Measurements from ENCODE around the gene DNAJC21.

DNAJC21 gene

DNA sequence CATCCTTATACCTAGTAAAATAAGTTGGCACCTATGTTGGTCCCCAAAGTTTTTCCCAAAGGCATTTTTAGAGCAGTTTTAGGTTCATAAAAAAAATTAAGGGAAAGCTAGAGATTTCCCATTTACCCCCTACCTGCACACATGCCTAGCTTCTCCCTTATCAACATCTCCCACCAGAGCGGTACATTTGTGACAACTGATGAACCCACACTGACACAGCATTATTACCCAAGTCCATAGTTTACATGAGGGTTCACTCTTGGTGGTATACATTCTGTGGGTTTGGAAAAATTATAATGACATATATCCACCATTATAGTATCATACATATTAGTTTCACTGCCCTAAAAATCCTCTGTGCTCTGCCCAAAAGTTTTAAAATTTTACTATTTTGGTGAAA, 26.1 kb upstream of the DNAJC21 start:
- H3K9ac ChIP-seq (ENCODE audit: low read length) = no peak overlapping the region
- H3K4me3 ChIP-seq (ENCODE audit: insufficient read depth, low read length, poor library complexity, severe bottlenecking) = no peak overlapping the region
- H3F3A ChIP-seq (ENCODE audit: insufficient read depth) = 0 out of 2 replicates have a peak, but pooled peaks cover 10% of the 10 kb centered on the region
- TF ChIP-seq, protein P1, sequence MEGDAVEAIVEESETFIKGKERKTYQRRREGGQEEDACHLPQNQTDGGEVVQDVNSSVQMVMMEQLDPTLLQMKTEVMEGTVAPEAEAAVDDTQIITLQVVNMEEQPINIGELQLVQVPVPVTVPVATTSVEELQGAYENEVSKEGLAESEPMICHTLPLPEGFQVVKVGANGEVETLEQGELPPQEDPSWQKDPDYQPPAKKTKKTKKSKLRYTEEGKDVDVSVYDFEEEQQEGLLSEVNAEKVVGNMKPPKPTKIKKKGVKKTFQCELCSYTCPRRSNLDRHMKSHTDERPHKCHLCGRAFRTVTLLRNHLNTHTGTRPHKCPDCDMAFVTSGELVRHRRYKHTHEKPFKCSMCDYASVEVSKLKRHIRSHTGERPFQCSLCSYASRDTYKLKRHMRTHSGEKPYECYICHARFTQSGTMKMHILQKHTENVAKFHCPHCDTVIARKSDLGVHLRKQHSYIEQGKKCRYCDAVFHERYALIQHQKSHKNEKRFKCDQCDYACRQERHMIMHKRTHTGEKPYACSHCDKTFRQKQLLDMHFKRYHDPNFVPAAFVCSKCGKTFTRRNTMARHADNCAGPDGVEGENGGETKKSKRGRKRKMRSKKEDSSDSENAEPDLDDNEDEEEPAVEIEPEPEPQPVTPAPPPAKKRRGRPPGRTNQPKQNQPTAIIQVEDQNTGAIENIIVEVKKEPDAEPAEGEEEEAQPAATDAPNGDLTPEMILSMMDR (IDR thresholded peaks at IDR 0.05; ENCODE audit: insufficient read depth, low read length, poor library complexity, severe bottlenecking) = no peak
- no peak for TF ChIP-seq EZH2phosphoT487 (conservative IDR thresholded peaks at IDR 0.05; ENCODE audit: low read length)
- no peak overlapping the region for H2AFZ ChIP-seq (ENCODE audit: low read depth, low read length, severe bottlenecking)
- no peaks in the 10 kb centered on the region for H3K79me2 ChIP-seq (ENCODE audit: insufficient read depth, low read length)
- H3K27ac ChIP-seq (ENCODE audit: low read depth, low read length) = no peak overlapping the region
- H3K36me3 ChIP-seq (ENCODE audit: low read length) = peaks cover 8% of the 10 kb centered on the region; the same call in 1 of the 2 replicates
- H3K4me2 ChIP-seq (ENCODE audit: low read depth, low read length, poor library complexity, severe bottlenecking) = no peak overlapping the region
- no peaks in the 10 kb centered on the region for H3K9me2 ChIP-seq (replicated peaks; ENCODE audit: insufficient read depth, low read length)
- H3K27me3 ChIP-seq (ENCODE audit: low read length) = no peaks in the 10 kb centered on the region
- no peaks in the 10 kb centered on the region for H4K20me1 ChIP-seq (ENCODE audit: low read depth, low read length)
- no peaks in the 10 kb centered on the region for H3K9me3 ChIP-seq (ENCODE audit: insufficient read depth, low read length)

DNA sequence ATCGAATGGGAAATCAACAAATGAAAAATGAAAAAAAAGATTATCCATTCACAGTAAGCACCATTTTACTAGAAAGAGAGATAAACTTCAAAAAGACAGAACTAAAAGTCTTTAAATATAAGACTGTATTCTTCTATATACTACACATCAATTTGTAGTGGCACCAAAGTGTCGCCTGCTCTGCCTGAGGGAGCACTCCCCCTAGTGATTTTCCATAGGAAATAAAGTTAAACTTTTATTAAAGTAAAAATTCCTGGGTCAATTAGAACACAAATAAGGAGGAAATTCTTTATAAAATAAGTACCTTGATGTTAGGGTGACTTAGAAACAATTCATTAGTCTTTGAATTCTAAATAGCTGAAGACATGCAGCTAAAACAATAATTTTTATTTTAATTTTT, 23.8 kb upstream of the DNAJC21 start:
- no peak overlapping the region for H3K4me3 ChIP-seq (ENCODE audit: insufficient read depth, low read length, poor library complexity, severe bottlenecking)
- H3K4me2 ChIP-seq (ENCODE audit: low read depth, low read length, poor library complexity, severe bottlenecking) = no peak overlapping the region
- no peak overlapping the region for H2AFZ ChIP-seq (ENCODE audit: low read depth, low read length, severe bottlenecking)
- no peak overlapping the region for H3K27ac ChIP-seq (ENCODE audit: low read depth, low read length)
- no peaks in the 10 kb centered on the region for H3F3A ChIP-seq (ENCODE audit: insufficient read depth)
- peaks cover 23% of the 10 kb centered on the region for H3K36me3 ChIP-seq (ENCODE audit: low read length)
- H4K20me1 ChIP-seq (ENCODE audit: low read depth, low read length) = no peaks in the 10 kb centered on the region
- H3K9me3 ChIP-seq (ENCODE audit: insufficient read depth, low read length) = no peaks in the 10 kb centered on the region
- no peaks in the 10 kb centered on the region for H3K9me2 ChIP-seq (replicated peaks; ENCODE audit: insufficient read depth, low read length)
- H3K79me2 ChIP-seq (ENCODE audit: insufficient read depth, low read length) = no peaks in the 10 kb centered on the region
- H3K9ac ChIP-seq (ENCODE audit: low read length) = no peak overlapping the region
- no peaks in the 10 kb centered on the region for H3K27me3 ChIP-seq (ENCODE audit: low read length)
- TF ChIP-seq, protein P1 (IDR thresholded peaks at IDR 0.05; ENCODE audit: insufficient read depth, low read length, poor library complexity, severe bottlenecking) = peak; percentile 15
- TF ChIP-seq EZH2phosphoT487 (conservative IDR thresholded peaks at IDR 0.05; ENCODE audit: low read length) = no peak

DNA sequence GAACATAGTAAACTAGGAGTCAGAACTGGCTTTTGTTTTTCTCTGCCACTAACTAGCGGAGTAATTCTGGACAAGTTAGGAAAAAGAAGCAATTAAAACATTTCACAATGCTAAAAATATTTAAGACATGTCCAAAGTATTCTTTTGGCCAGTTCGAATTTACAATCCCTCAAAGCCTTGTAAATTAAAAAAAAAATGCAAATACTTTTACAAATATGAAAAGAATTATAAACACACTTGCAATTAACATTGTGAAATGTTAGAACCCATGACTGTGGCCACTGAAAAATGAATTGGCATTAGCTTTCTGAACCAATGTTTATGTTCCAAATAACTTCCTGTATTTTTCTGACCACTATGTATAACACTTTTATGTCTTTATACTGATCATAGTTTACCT, 16.3 kb upstream of the DNAJC21 start:
- H3K27me3 ChIP-seq (ENCODE audit: low read length) = no peaks in the 10 kb centered on the region
- peak overlapping the region; percentile 97 for H3K4me3 ChIP-seq (ENCODE audit: insufficient read depth, low read length, poor library complexity, severe bottlenecking)
- H3K9me2 ChIP-seq (replicated peaks; ENCODE audit: insufficient read depth, low read length) = no peaks in the 10 kb centered on the region
- H3F3A ChIP-seq (ENCODE audit: insufficient read depth) = peaks cover 4% of the 10 kb centered on the region; the same call in 1 of the 2 replicates
- peaks cover 61% of the 10 kb centered on the region for H3K79me2 ChIP-seq (ENCODE audit: insufficient read depth, low read length)
- no peaks in the 10 kb centered on the region for H3K9me3 ChIP-seq (ENCODE audit: insufficient read depth, low read length)
- H3K9ac ChIP-seq (ENCODE audit: low read length) = peak overlapping the region; percentile 97
- H3K4me2 ChIP-seq (ENCODE audit: low read depth, low read length, poor library complexity, severe bottlenecking) = peak overlapping the region; percentile 98
- no peak overlapping the region for H2AFZ ChIP-seq (ENCODE audit: low read depth, low read length, severe bottlenecking)
- TF ChIP-seq, protein P1 (IDR thresholded peaks at IDR 0.05; ENCODE audit: insufficient read depth, low read length, poor library complexity, severe bottlenecking) = no peak
- TF ChIP-seq EZH2phosphoT487 (conservative IDR thresholded peaks at IDR 0.05; ENCODE audit: low read length) = no peak
- no peak overlapping the region for H3K27ac ChIP-seq (ENCODE audit: low read depth, low read length)
- peaks cover 7% of the 10 kb centered on the region; the same call in 1 of the 2 replicates for H4K20me1 ChIP-seq (ENCODE audit: low read depth, low read length)
- H3K36me3 ChIP-seq (ENCODE audit: low read length) = peaks cover 44% of the 10 kb centered on the region
